ENCODE results near the gene ACSF2.
"Not testable (repeated sequence)": the region's sequence is repeated elsewhere in the genome, so short reads cannot be mapped to it uniquely, and the experiment has no call there.

ACSF2 gene

GRCh38 chr17:50465635-50466034 lies 39.6 kb downstream of the ACSF2 start:
- no peak for DNase-seq

GRCh38 chr17:50466371-50467113 lies 40.5 kb downstream of the ACSF2 start:
- no peak for DNase-seq

GRCh38 chr17:50467114-50467854 lies 41.3 kb downstream of the ACSF2 start:
- DNase-seq: no peak

- DNase-seq: no peak
Measured at GRCh38 chr17:50467855-50468303, 41.9 kb downstream of the ACSF2 start.

GRCh38 chr17:50468304-50469207 lies 42.5 kb downstream of the ACSF2 start, which contains the start of gene CHAD:
Gene CHAD, minus strand, starts transcription at chr17:50468880. Its CDS starts 67 bp downstream, at chr17:50468813.
- DNase-seq: no peak

- DNase-seq: no peak
Measured at GRCh38 chr17:50469208-50469605, 43.2 kb downstream of the ACSF2 start.

- no peak for DNase-seq
Measured at GRCh38 chr17:50469671-50470305, 43.8 kb downstream of the ACSF2 start.

GRCh38 chr17:50470426-50470825 lies 44.4 kb downstream of the ACSF2 start:
- DNase-seq: no peak

- no peak for DNase-seq
Measured at GRCh38 chr17:50471009-50471905, 45.2 kb downstream of the ACSF2 start.

GRCh38 chr17:50472286-50472685 lies 46.3 kb downstream of the ACSF2 start:
- DNase-seq: no peak

GRCh38 chr17:50472761-50473161 lies 46.7 kb downstream of the ACSF2 start:
- not testable (repeated sequence) for DNase-seq

GRCh38 chr17:50473901-50474300 lies 47.9 kb downstream of the ACSF2 start:
- no peak for DNase-seq

GRCh38 chr17:50474523-50474922 lies 48.5 kb downstream of the ACSF2 start:
- DNase-seq: no peak

GRCh38 chr17:50475362-50475761 lies 49.3 kb downstream of the ACSF2 start:
- DNase-seq: no peak

GRCh38 chr17:50475775-50476544 lies 49.9 kb downstream of the ACSF2 start:
- not testable (repeated sequence) for DNase-seq

- no peak for DNase-seq
Measured at GRCh38 chr17:50476545-50477315, 50.7 kb downstream of the ACSF2 start.

GRCh38 chr17:50477976-50478375 lies 52.0 kb downstream of the ACSF2 start:
- no peak for DNase-seq

GRCh38 chr17:50478391-50479381 lies 52.7 kb downstream of the ACSF2 start, which contains the start of gene RSAD1:
Gene RSAD1, plus strand, starts transcription at chr17:50478860. Its CDS starts 25 bp downstream, at chr17:50478885.
- DNase-seq: peak; percentile 83
